Vagina (tissue), 2 donors: Measurements from ENCODE around the gene FGF19. TPM values are rescaled to one million over a fixed set of nuclear protein-coding genes. Genes with fewer than 3 reads are reported as not detected.

Experiments
- DNase-seq, 2 donors: peaks; one replicate each; pipeline ENCODE4 v3.0.0-alpha.2; 2017; ENCODE audit errors: extremely low spot score in 2 of 2
- H3K27ac ChIP-seq: fragments of 200-600 bp; sonication (generic); one replicate; pipeline ENCODE4 v1.5.1; 2019
- H3K27me3 ChIP-seq: fragments of 200-600 bp; sonication (generic); one replicate; pipeline ENCODE4 v1.5.1; 2019
- H3K36me3 ChIP-seq, 2 donors: fragments of 200-600 bp; sonication (generic); one replicate each; pipeline ENCODE4 v1.5.1; 2017 to 2019
- H3K4me1 ChIP-seq: fragments of 200-600 bp; sonication (generic); one replicate; pipeline ENCODE4 v1.5.1; 2019
- H3K4me3 ChIP-seq, 2 donors: fragments of 200-600 bp; sonication (generic); 1 replicate in 1 of 2; 2 replicates in 1 of 2; pipeline ENCODE4 v1.5.1; 2016 to 2019
- H3K9me3 ChIP-seq: fragments of 200-600 bp; sonication (generic); one replicate; pipeline ENCODE4 v1.5.1; 2019
- POLR2A ChIP-seq, 2 donors: fragments of 450-650 bp; IDR thresholded peaks; one replicate each; pipeline ENCODE4 v1.6.1; 2017; ENCODE audit warnings: antibody characterized with exemption in 2 of 2, mild to moderate bottlenecking in 2 of 2, moderate library complexity in 2 of 2
- POLR2AphosphoS5 ChIP-seq, 2 donors: sonication (generic); formaldehyde crosslinking; IDR thresholded peaks; one replicate each; pipeline ENCODE4 v1.9.0; 2017; ENCODE audit warnings: antibody characterized with exemption in 2 of 2, mild to moderate bottlenecking in 2 of 2, low read depth in 1 of 2; ENCODE audit not compliant: insufficient read depth in 1 of 2
- intact Hi-C: fragments of 100-400 bp; cut with DNase I; formaldehyde crosslinking; loops from one replicate; pipeline ENCODE4 v1.15.1; 2023
- total RNA-seq: library from RNA; depleted of rRNA; stranded (reverse); fragments of >200 nt; gene quantifications from one replicate; pipeline ENCODE4 v1.2.3, GENCODE V29; 2016
- TF ChIP-seq, protein P1 (sequence below), 3 experiments: fragments of 450-650 bp in 2 of 3; fragments of 200-600 bp in 1 of 3; sonication (generic) in 1 of 3; IDR thresholded peaks; one replicate each; pipeline ENCODE4 v1.5.1; 2017 to 2019; ENCODE audit warnings: antibody characterized with exemption in 3 of 3, mild to moderate bottlenecking in 2 of 3, moderate library complexity in 2 of 3

FGF19 gene
- total RNA-seq, 1 donor from 2014 or later = not detected

DNA sequence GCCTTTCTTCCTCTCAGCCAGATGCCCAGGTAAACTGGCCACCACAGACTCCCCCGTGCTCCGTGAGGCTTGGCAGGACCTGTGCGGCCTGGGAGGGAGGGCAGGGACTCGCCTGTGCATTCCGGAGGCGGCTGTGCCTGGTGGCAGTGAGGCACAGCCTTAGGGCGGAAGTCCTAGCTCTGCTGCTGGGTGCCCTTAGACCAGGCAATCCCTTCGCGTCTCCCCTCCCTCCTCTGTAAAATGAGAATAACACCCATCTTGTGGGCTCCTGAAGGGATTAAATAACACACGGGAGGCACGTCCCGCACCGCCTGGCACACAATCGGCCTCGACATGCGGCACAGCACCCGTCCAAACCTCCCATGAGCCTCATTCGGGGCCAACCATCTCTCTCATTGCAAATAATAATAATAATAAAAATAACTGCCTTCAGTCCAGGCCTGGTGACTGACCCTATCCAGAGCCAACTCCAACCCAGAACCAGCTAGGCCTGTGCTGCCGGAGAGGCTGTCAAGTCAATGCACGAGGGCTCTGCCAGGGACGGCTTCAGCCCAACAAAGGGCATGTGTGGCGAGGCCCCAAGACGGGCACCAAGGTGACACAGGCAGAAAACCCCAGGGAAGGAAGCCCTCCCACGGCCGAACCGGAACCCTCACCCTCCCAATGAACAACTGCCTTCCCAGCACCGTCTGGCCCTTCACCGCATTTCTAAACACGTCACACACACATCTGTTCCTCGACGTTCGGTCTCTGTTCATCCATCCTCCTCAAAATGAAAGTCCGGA lies 36.9 kb downstream of the FGF19 start:
- no peaks in the 10 kb centered on the region for H3K27me3 ChIP-seq
- intact Hi-C loops = no loop called here
- TF ChIP-seq POLR2A (IDR thresholded peaks at IDR 0.05) = no peak
- no peak for TF ChIP-seq POLR2AphosphoS5 (IDR thresholded peaks at IDR 0.05; ENCODE audit: insufficient read depth in 1 of 2, low read depth in 1 of 2)
- TF ChIP-seq, protein P1, sequence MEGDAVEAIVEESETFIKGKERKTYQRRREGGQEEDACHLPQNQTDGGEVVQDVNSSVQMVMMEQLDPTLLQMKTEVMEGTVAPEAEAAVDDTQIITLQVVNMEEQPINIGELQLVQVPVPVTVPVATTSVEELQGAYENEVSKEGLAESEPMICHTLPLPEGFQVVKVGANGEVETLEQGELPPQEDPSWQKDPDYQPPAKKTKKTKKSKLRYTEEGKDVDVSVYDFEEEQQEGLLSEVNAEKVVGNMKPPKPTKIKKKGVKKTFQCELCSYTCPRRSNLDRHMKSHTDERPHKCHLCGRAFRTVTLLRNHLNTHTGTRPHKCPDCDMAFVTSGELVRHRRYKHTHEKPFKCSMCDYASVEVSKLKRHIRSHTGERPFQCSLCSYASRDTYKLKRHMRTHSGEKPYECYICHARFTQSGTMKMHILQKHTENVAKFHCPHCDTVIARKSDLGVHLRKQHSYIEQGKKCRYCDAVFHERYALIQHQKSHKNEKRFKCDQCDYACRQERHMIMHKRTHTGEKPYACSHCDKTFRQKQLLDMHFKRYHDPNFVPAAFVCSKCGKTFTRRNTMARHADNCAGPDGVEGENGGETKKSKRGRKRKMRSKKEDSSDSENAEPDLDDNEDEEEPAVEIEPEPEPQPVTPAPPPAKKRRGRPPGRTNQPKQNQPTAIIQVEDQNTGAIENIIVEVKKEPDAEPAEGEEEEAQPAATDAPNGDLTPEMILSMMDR (IDR thresholded peaks at IDR 0.05) = no peak

GRCh38 chr11:69666261-69666660 lies 37.6 kb downstream of the FGF19 start:
- H3K4me3 ChIP-seq = no peak overlapping the region
- H3K27me3 ChIP-seq = no peaks in the 10 kb centered on the region
- H3K4me1 ChIP-seq = peaks cover 12% of the 10 kb centered on the region
- peaks cover 0 to 15% of the 10 kb centered on the region in 2 donors for H3K36me3 ChIP-seq
- no peak for DNase-seq
- no peak for TF ChIP-seq POLR2A (IDR thresholded peaks at IDR 0.05)
- no peak for TF ChIP-seq POLR2AphosphoS5 (IDR thresholded peaks at IDR 0.05; ENCODE audit: insufficient read depth in 1 of 2, low read depth in 1 of 2)
- TF ChIP-seq, protein P1 (IDR thresholded peaks at IDR 0.05) = no peak
- intact Hi-C loops = no loop called here
- no peaks in the 10 kb centered on the region for H3K9me3 ChIP-seq
- no peak overlapping the region for H3K27ac ChIP-seq

More for the DNA sequence above, 36.9 kb downstream of the FGF19 start:
- H3K27ac ChIP-seq = no peak overlapping the region
- DNase-seq = no peak
- H3K4me3 ChIP-seq = no peak overlapping the region
- no peaks in the 10 kb centered on the region for H3K9me3 ChIP-seq
- H3K36me3 ChIP-seq = peaks cover 0 to 15% of the 10 kb centered on the region in 2 donors
- H3K4me1 ChIP-seq = peaks cover 12% of the 10 kb centered on the region

GRCh38 chr11:69665669-69666068 lies 38.2 kb downstream of the FGF19 start:
- no peaks in the 10 kb centered on the region for H3K9me3 ChIP-seq
- H3K27me3 ChIP-seq = no peaks in the 10 kb centered on the region
- H3K4me1 ChIP-seq = peaks cover 12% of the 10 kb centered on the region
- H3K4me3 ChIP-seq = no peak overlapping the region
- no peak overlapping the region for H3K27ac ChIP-seq
- intact Hi-C loops = no loop called here
- no peak for TF ChIP-seq POLR2A (IDR thresholded peaks at IDR 0.05)
- TF ChIP-seq, protein P1 (IDR thresholded peaks at IDR 0.05) = no peak
- no peak for TF ChIP-seq POLR2AphosphoS5 (IDR thresholded peaks at IDR 0.05; ENCODE audit: insufficient read depth in 1 of 2, low read depth in 1 of 2)
- DNase-seq = no peak
- H3K36me3 ChIP-seq = peaks cover 0 to 15% of the 10 kb centered on the region in 2 donors

DNA sequence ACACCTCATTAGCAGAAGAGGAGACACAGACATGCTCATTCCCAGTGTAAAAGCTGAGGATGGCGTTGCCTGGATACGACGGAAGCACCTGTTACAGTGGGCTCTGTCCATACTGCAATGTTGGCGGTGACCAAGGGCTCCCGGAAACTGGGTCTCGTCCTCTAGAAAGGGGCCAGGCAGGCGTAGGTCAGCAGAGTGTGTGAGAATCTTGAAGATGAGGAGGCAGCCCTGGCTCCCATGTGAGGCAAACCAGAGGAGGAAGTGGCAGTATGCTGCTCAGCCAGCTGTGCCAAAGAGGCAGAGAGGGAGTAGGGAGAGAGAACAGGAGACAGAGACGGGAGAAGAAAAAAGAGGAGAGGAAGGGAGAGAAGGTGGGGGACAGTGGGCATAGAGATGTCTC lies 38.9 kb downstream of the FGF19 start:
- no peak for DNase-seq
- TF ChIP-seq POLR2AphosphoS5 (IDR thresholded peaks at IDR 0.05; ENCODE audit: insufficient read depth in 1 of 2, low read depth in 1 of 2) = no peak
- TF ChIP-seq, protein P1 (IDR thresholded peaks at IDR 0.05) = no peak
- no peak for TF ChIP-seq POLR2A (IDR thresholded peaks at IDR 0.05)
- H3K4me1 ChIP-seq = peaks cover 10% of the 10 kb centered on the region
- intact Hi-C loops = no loop called here
- peaks cover 0 to 15% of the 10 kb centered on the region in 2 donors for H3K36me3 ChIP-seq
- no peak overlapping the region for H3K4me3 ChIP-seq
- no peaks in the 10 kb centered on the region for H3K27me3 ChIP-seq
- H3K9me3 ChIP-seq = no peaks in the 10 kb centered on the region
- no peak overlapping the region for H3K27ac ChIP-seq
